H9 (cell line): Measurements from ENCODE around the gene RNASE8. TPM values are rescaled to one million over a fixed set of nuclear protein-coding genes. Genes with fewer than 3 reads are reported as not detected.

Source experiments
- DNase-seq: peaks from one replicate; pipeline ENCODE4 v3.0.0-alpha.2; 2017
- H2AFZ ChIP-seq: one replicate; pipeline ENCODE4 v1.6.1; 2013; ENCODE audit warnings: mild to moderate bottlenecking, low read length, control low read depth, moderate library complexity
- H2AK5ac ChIP-seq: 2 replicates; pipeline ENCODE4 v1.6.1; 2013; ENCODE audit warnings: low read length, control low read depth, mixed read lengths; ENCODE audit not compliant: insufficient read length
- H2BK120ac ChIP-seq: one replicate; pipeline ENCODE4 v1.6.1; 2013; ENCODE audit warnings: low read depth, mild to moderate bottlenecking, low read length, control low read depth, inconsistent platforms; ENCODE audit not compliant: poor library complexity, severe bottlenecking
- H2BK12ac ChIP-seq: 2 replicates; pipeline ENCODE4 v1.6.1; 2013; ENCODE audit warnings: low read length, control low read depth, mixed read lengths, low read depth; ENCODE audit not compliant: insufficient read length
- H2BK15ac ChIP-seq: 2 replicates; pipeline ENCODE4 v1.6.1; 2013; ENCODE audit warnings: low read depth, low read length, control low read depth
- H2BK20ac ChIP-seq: one replicate; pipeline ENCODE4 v1.6.1; 2013; ENCODE audit warnings: low read depth, mild to moderate bottlenecking, low read length, control low read depth, inconsistent platforms; ENCODE audit not compliant: poor library complexity, severe bottlenecking
- H2BK5ac ChIP-seq: 2 replicates; pipeline ENCODE4 v1.6.1; 2013; ENCODE audit warnings: low read length, control low read depth, mixed read lengths; ENCODE audit not compliant: insufficient read length
- H3K14ac ChIP-seq: 2 replicates; pipeline ENCODE4 v1.6.1; 2013; ENCODE audit warnings: low read length, control low read depth; ENCODE audit not compliant: insufficient read depth
- H3K18ac ChIP-seq: 2 replicates; pipeline ENCODE4 v1.6.1; 2013; ENCODE audit warnings: low read depth, mild to moderate bottlenecking, mixed read lengths, low read length, control low read depth; ENCODE audit not compliant: insufficient read length
- H3K23ac ChIP-seq: 2 replicates; pipeline ENCODE4 v1.6.1; 2013; ENCODE audit warnings: low read length, control low read depth, mixed read lengths, low read depth; ENCODE audit not compliant: insufficient read length
- H3K23me2 ChIP-seq: 2 replicates; pipeline ENCODE4 v1.6.1; 2013; ENCODE audit warnings: low read depth, mild to moderate bottlenecking, mixed read lengths, low read length, control low read depth; ENCODE audit not compliant: insufficient read length, poor library complexity, severe bottlenecking
- H3K27ac ChIP-seq: 2 replicates; pipeline ENCODE4 v1.5.1; 2013; ENCODE audit warnings: low read length, control low read depth, mixed read lengths, low read depth; ENCODE audit not compliant: insufficient read length
- H3K27me3 ChIP-seq: 2 replicates; pipeline ENCODE4 v1.6.1; 2013; ENCODE audit warnings: low read length, control low read depth, inconsistent platforms; ENCODE audit not compliant: insufficient read depth
- H3K4ac ChIP-seq: 2 replicates; pipeline ENCODE4 v1.6.1; 2013; ENCODE audit warnings: low read depth, mild to moderate bottlenecking, control low read depth, inconsistent platforms, low read length, moderate library complexity
- H3K4me1 ChIP-seq: 2 replicates; pipeline ENCODE4 v1.6.1; 2013; ENCODE audit warnings: low read length, control low read depth, inconsistent platforms; ENCODE audit not compliant: insufficient read depth
- H3K4me2 ChIP-seq: 2 replicates; pipeline ENCODE4 v1.6.1; 2013; ENCODE audit warnings: low read length, control low read depth, mixed read lengths; ENCODE audit not compliant: insufficient read length, insufficient read depth
- H3K56ac ChIP-seq: 2 replicates; pipeline ENCODE4 v1.6.1; 2013; ENCODE audit warnings: low read depth, mild to moderate bottlenecking, mixed read lengths, low read length, control low read depth; ENCODE audit not compliant: insufficient read length
- H3K79me1 ChIP-seq: 2 replicates; pipeline ENCODE4 v1.6.1; 2013; ENCODE audit warnings: low read depth, mild to moderate bottlenecking, moderate library complexity, low read length, control low read depth, inconsistent platforms; ENCODE audit not compliant: insufficient read depth, poor library complexity, severe bottlenecking
- H3K79me2 ChIP-seq: 2 replicates; pipeline ENCODE4 v1.6.1; 2013; ENCODE audit warnings: low read length, control low read depth, inconsistent platforms; ENCODE audit not compliant: insufficient read depth
- H3K9ac ChIP-seq: 2 replicates; pipeline ENCODE4 v1.6.1; 2013; ENCODE audit warnings: low read length, control low read depth, mixed read lengths; ENCODE audit not compliant: insufficient read length; ENCODE audit errors: extremely low read depth
- H3K9me3 ChIP-seq: one replicate; pipeline ENCODE4 v1.6.1; 2013; ENCODE audit warnings: low read depth, low read length, inconsistent platforms; ENCODE audit not compliant: control insufficient read depth
- H3T11ph ChIP-seq: one replicate; pipeline ENCODE4 v1.6.1; 2013; ENCODE audit warnings: mild to moderate bottlenecking, low read length, control low read depth, inconsistent platforms
- H4K20me1 ChIP-seq: one replicate; pipeline ENCODE4 v1.6.1; 2013; ENCODE audit not compliant: control insufficient read depth, insufficient read length, insufficient read depth
- H4K5ac ChIP-seq: 2 replicates; pipeline ENCODE4 v1.6.1; 2013; ENCODE audit warnings: low read depth, mild to moderate bottlenecking, mixed read lengths, low read length, control low read depth; ENCODE audit not compliant: insufficient read length
- H4K8ac ChIP-seq: replicated peaks from 2 replicates; pipeline ENCODE4 v1.6.1; 2013; ENCODE audit warnings: low read length, control low read depth, mixed read lengths, low read depth; ENCODE audit not compliant: insufficient read length
- H4K91ac ChIP-seq: 2 replicates; pipeline ENCODE4 v1.6.1; 2013; ENCODE audit warnings: low read depth, mild to moderate bottlenecking, moderate library complexity, mixed read lengths, low read length, control low read depth; ENCODE audit not compliant: insufficient read length
- H3K27ac Mint-ChIP-seq, 3 experiments: 2 replicates in 2 of 3; 3 replicates in 1 of 3; pipeline ENCODE4 v1.8.0; 2020 to 2021; ENCODE audit warnings: mixed read lengths in 3 of 3, mild to moderate bottlenecking in 1 of 3, moderate library complexity in 1 of 3
- H3K27me3 Mint-ChIP-seq: 2 replicates; pipeline ENCODE4 v1.8.0; 2021; ENCODE audit warnings: low read depth, mild to moderate bottlenecking, moderate library complexity, mixed read lengths
- H3K36me3 Mint-ChIP-seq, 3 experiments: 2 replicates in 2 of 3; 3 replicates in 1 of 3; pipeline ENCODE4 v1.8.0; 2020 to 2021; ENCODE audit warnings: low read depth in 3 of 3, mixed read lengths in 3 of 3; ENCODE audit not compliant: insufficient read depth in 1 of 3
- H3K4me1 Mint-ChIP-seq, 2 experiments: 2 replicates each; pipeline ENCODE4 v1.8.0; 2020; ENCODE audit warnings: mixed read lengths in 2 of 2
- H3K4me3 Mint-ChIP-seq, 2 experiments: 2 replicates in 1 of 2; 3 replicates in 1 of 2; pipeline ENCODE4 v1.8.0; 2020 to 2021; ENCODE audit warnings: mild to moderate bottlenecking in 2 of 2, mixed read lengths in 2 of 2, moderate library complexity in 1 of 2
- H3K9me3 Mint-ChIP-seq, 2 experiments: 2 replicates in 1 of 2; 3 replicates in 1 of 2; pipeline ENCODE4 v1.8.0; 2020; ENCODE audit warnings: mild to moderate bottlenecking in 2 of 2, mixed read lengths in 2 of 2, moderate library complexity in 1 of 2
- CTCF ChIP-seq: fragments of 200-600 bp; sonication (generic); conservative IDR thresholded peaks from 3 replicates; pipeline ENCODE4 v1.8.0; 2021; ENCODE audit warnings: antibody characterized with exemption, mild to moderate bottlenecking
- WGBS: extraction: QIAGEN DNeasy Blood & Tissue Kit; methylation state at CpG from one replicate; pipeline ENCODE4 v1.1.7; 2013; ENCODE audit warnings: missing lambda C conversion rate, low lambda C conversion rate, mixed read lengths; ENCODE audit not compliant: insufficient read length; ENCODE audit errors: extremely low coverage; 5-methylcytosine and 5-hydroxymethylcytosine counted together
- total RNA-seq: library from RNA; stranded (reverse); gene quantifications from 2 replicates; pipeline ENCODE4 v1.2.1, GENCODE V29; 2021

Gene RNASE8
- total RNA-seq, 1 experiment from 2014 or later = not detected

GRCh38 chr14:21069388-21070082, 11.9 kb downstream of the RNASE8 start:
- Histone ChIP-seq H2AFZ (no peak overlapping the region), H3K4ac (no peak overlapping the region), H3K9ac (peak overlapping the region; percentile 26), H3K27me3 (no peaks in the 10 kb centered on the region), H3K23me2 (peaks cover 31% of the 10 kb centered on the region), H2BK15ac (no peak overlapping the region), H3K27ac (no peak overlapping the region), H4K5ac (no peak overlapping the region), H3K79me1 (no peaks in the 10 kb centered on the region), H4K8ac (no peak overlapping the region), H3K4me2 (peak overlapping the region; percentile 85), H2BK120ac (no peak overlapping the region), H4K91ac (no peak overlapping the region), H2BK5ac (no peak overlapping the region), H3K4me1 (peaks cover 4% of the 10 kb centered on the region; the same call in 1 of the 2 replicates), H3K23ac (no peak overlapping the region), H3K56ac (no peak overlapping the region), H2AK5ac (no peak overlapping the region), H3K14ac (peak overlapping the region; percentile 74; the same call in 1 of the 2 replicates), H2BK20ac (no peak overlapping the region), H4K20me1 (no peaks in the 10 kb centered on the region), H3K79me2 (no peaks in the 10 kb centered on the region), H2BK12ac (no peak overlapping the region), H3K18ac (peak overlapping the region; percentile 69), H3T11ph (no peak overlapping the region), H3K9me3 (no peaks in the 10 kb centered on the region)
- H3K27ac Mint-ChIP-seq = peak overlapping the region; percentile 88 to 96 (median 89); a peak in 6 of 7 replicates
- H3K9me3 Mint-ChIP-seq = no peaks in the 10 kb centered on the region
- peak; percentile 79 for DNase-seq
- no peak for TF ChIP-seq CTCF
- peak overlapping the region; percentile 88 to 92 for H3K4me3 Mint-ChIP-seq
- peaks cover 26 to 30% of the 10 kb centered on the region in 2 experiments for H3K4me1 Mint-ChIP-seq
- no CpG with 5 or more reads among the region's 40 CpGs for WGBS
- H3K27me3 Mint-ChIP-seq = peaks cover 20% of the 10 kb centered on the region
- peaks cover 15 to 24% (median 19%) of the 10 kb centered on the region in 3 experiments for H3K36me3 Mint-ChIP-seq
